ENCODE data around the gene DNAJC5. TPM values are rescaled to one million over a fixed set of nuclear protein-coding genes. Genes with fewer than 3 reads are reported as not detected.

The DNAJC5 gene
- total and polyA plus RNA-seq, 2 donors from 2014 or later, result 24.4 to 52.3 TPM

- intact Hi-C loops (cut with DNase I), result loop anchor here (5.0 kb wide), 1 partner anchor 442 kb away; the partner anchor contains the start of gene PTK6
- H3K9ac ChIP-seq (ENCODE audit: low read length in 3 of 3), result peak within 1 kb of the TSS in 2 of 3 donors; percentile 13 to 34
- no peaks in the 10 kb centered on the region for H3K27me3 ChIP-seq (ENCODE audit: control insufficient read depth, insufficient read depth, low read length)
- peaks cover 3 to 4% (median 4%) of the 10 kb centered on the region in 3 donors for H3K36me3 ChIP-seq (ENCODE audit: control insufficient read depth in 2 of 3, insufficient read depth in 3 of 3, low read length in 3 of 3)
- DNase-seq, result peak; percentile 65 to 88 (median 83)
- no peak for FAIRE-seq
- peaks cover 3 to 22% (median 7%) of the 10 kb centered on the region in 3 donors for H3K4me1 ChIP-seq (ENCODE audit: control insufficient read depth in 2 of 3, insufficient read depth in 2 of 3, low read depth in 1 of 3, low read length in 3 of 3)
- TF ChIP-seq CTCF (IDR thresholded peaks at IDR 0.05; ENCODE audit: borderline replicate concordance, extremely low read depth, insufficient read depth), result no peak
- no peaks in the 10 kb centered on the region for H3K9me3 ChIP-seq (ENCODE audit: control insufficient read depth in 2 of 3, insufficient read depth in 1 of 3, low read length in 3 of 3)
- peak within 1 kb of the TSS; percentile 54 to 74 for H3K27ac ChIP-seq (ENCODE audit: low read depth in 2 of 2, low read length in 2 of 2)
- peak within 1 kb of the TSS; percentile 32 to 98 (median 91) for H3K4me3 ChIP-seq (ENCODE audit: low read length in 3 of 3)
Observed at GRCh38 chr20:63979557-63980316, 84.8 kb downstream of the DNAJC5 start, which contains the start of gene SAMD10. Gene SAMD10, minus strand, starts transcription at chr20:63979642. Its CDS starts 175 bp downstream, at chr20:63979467.

GRCh38 chr20:63980317-63980805 is 85.4 kb downstream of the DNAJC5 start:
- H3K27ac ChIP-seq (ENCODE audit: low read depth in 2 of 2, low read length in 2 of 2), result peak overlapping the region; percentile 33 to 39
- peak overlapping the region in 2 of 3 donors; percentile 13 to 92 for H3K9ac ChIP-seq (ENCODE audit: low read length in 3 of 3)
- intact Hi-C loops (cut with DNase I), result no loop called here
- peaks cover 3 to 9% (median 9%) of the 10 kb centered on the region in 3 donors for H3K36me3 ChIP-seq (ENCODE audit: control insufficient read depth in 2 of 3, insufficient read depth in 3 of 3, low read length in 3 of 3)
- no peak for FAIRE-seq
- H3K4me1 ChIP-seq (ENCODE audit: control insufficient read depth in 2 of 3, insufficient read depth in 2 of 3, low read depth in 1 of 3, low read length in 3 of 3), result peaks cover 3 to 22% (median 7%) of the 10 kb centered on the region in 3 donors
- H3K9me3 ChIP-seq (ENCODE audit: control insufficient read depth in 2 of 3, insufficient read depth in 1 of 3, low read length in 3 of 3), result no peaks in the 10 kb centered on the region
- peak overlapping the region; percentile 23 to 98 (median 91) for H3K4me3 ChIP-seq (ENCODE audit: low read length in 3 of 3)
- DNase-seq, result peak in 1 of 5 donors; percentile 69
- no peak for TF ChIP-seq CTCF (IDR thresholded peaks at IDR 0.05; ENCODE audit: borderline replicate concordance, extremely low read depth, insufficient read depth)
- no peaks in the 10 kb centered on the region for H3K27me3 ChIP-seq (ENCODE audit: control insufficient read depth, insufficient read depth, low read length)

GRCh38 chr20:63980806-63981728 is 86.1 kb downstream of the DNAJC5 start, which contains the start of gene PRPF6:
Gene PRPF6, plus strand, starts transcription at chr20:63981132. Its CDS starts 114 bp downstream, at chr20:63981246.
- H3K27ac ChIP-seq (ENCODE audit: low read depth in 2 of 2, low read length in 2 of 2), result peak within 1 kb of the TSS; percentile 45 to 80
- H3K4me1 ChIP-seq (ENCODE audit: control insufficient read depth in 2 of 3, insufficient read depth in 2 of 3, low read depth in 1 of 3, low read length in 3 of 3), result peaks cover 3 to 22% (median 7%) of the 10 kb centered on the region in 3 donors
- no peaks in the 10 kb centered on the region for H3K9me3 ChIP-seq (ENCODE audit: control insufficient read depth in 2 of 3, insufficient read depth in 1 of 3, low read length in 3 of 3)
- peak within 1 kb of the TSS; percentile 67 to 98 (median 92) for H3K9ac ChIP-seq (ENCODE audit: low read length in 3 of 3)
- TF ChIP-seq CTCF (IDR thresholded peaks at IDR 0.05; ENCODE audit: borderline replicate concordance, extremely low read depth, insufficient read depth), result peak; percentile 75
- H3K4me3 ChIP-seq (ENCODE audit: low read length in 3 of 3), result peak within 1 kb of the TSS; percentile 91 to 98 (median 98)
- DNase-seq (peak; percentile 95 to 99 (median 98)), FAIRE-seq (no peak)
- intact Hi-C loops (cut with DNase I), result no loop called here
- peaks cover 3 to 15% (median 8%) of the 10 kb centered on the region in 3 donors for H3K36me3 ChIP-seq (ENCODE audit: control insufficient read depth in 2 of 3, insufficient read depth in 3 of 3, low read length in 3 of 3)
- no peaks in the 10 kb centered on the region for H3K27me3 ChIP-seq (ENCODE audit: control insufficient read depth, insufficient read depth, low read length)

All from kidney (tissue), 14 donors.